Erythroblast (primary cell): ENCODE data around the gene MAN1C1.

ENCODE experiments used
- GATA1 ChIP-seq: IDR thresholded peaks from 2 replicates; pipeline ENCODE4 v1.6.1; 2011; ENCODE audit warnings: low read depth, mild to moderate bottlenecking, control low read depth, low read length, moderate library complexity
- POLR2A ChIP-seq: IDR thresholded peaks from 2 replicates; pipeline ENCODE4 v1.6.1; 2011; ENCODE audit warnings: mild to moderate bottlenecking, low read length

DNA sequence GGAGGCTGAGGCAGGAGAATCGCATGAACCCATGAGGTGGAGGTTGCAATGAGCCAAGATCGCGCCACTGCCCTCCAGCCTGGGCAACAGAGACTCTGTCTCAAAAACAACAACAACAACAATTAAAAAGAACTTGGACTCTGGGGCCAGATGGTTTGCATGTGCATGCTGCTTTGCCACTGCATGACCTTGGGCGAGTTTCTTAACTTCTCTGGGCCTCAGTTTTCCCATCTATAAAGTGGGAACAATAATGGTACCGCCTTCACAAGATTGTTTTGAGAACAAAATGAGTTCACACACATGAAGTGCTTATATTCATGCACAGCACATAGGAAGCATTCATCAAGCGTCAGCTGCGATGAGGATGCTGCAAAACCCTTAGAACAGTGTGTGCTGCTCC, 74.6 kb downstream of the MAN1C1 start:
- TF ChIP-seq POLR2A (no peak), GATA1 (no peak)
